H4 (cell line): ENCODE data around the gene KIF2A. TPM values are rescaled to one million over a fixed set of nuclear protein-coding genes. Genes with fewer than 3 reads are reported as not detected.

ENCODE experiments used
- DNase-seq: peaks from one replicate; pipeline ENCODE4 v3.0.0-alpha.2; 2015; ENCODE audit warnings: low spot score
- total RNA-seq: library from RNA; depleted of rRNA; stranded (reverse); fragments of >200 nt; shearing (Covaris generic); gene quantifications from 2 replicates; pipeline ENCODE4 v1.2.3, GENCODE V29; 2014; rRNA removed

Gene KIF2A
- total RNA-seq, 1 experiment from 2014 or later = 41.3 TPM

DNA sequence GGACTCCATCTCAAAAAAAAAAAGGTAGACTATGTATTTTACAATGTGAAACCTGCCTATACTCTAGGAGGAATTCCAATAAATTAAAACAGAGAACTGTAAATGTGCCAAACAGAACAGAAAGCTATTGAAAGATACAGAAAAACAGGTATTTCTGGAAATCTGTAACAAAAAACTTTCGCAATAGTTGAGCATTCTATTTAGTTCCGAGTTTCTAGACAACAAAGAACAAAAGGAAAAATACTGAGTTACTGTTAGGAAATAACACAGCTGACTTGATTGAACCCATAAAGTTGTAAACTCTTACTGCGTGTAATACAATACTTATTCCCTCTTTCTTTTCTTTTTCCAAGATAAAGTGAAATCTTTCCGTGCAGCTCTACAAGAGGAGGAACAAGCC is 79.1 kb downstream of the KIF2A start:
- no peak for DNase-seq

DNA sequence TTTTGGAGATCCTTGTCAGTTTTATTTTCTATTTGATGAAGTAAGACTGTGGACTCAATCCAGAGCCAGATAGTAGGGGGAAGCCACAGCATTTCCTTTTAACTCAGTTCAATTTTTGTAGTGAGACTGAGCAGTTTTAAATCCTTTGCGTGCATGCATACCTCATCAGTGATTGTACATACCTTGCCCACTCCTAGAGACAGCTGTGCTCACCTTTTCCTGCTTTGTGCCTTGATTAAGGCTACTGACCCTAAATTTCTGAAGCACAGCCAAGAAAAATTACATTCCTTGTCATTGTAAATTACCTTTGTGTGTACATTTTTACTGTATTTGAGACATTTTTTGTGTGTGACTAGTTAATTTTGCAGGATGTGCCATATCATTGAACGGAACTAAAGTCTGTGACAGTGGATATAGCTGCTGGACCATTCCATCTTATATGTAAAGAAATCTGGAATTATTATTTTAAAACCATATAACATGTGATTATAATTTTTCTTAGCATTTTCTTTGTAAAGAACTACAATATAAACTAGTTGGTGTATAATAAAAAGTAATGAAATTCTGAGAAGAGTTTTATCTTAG is 79.9 kb downstream of the KIF2A start:
- no peak for DNase-seq

DNA sequence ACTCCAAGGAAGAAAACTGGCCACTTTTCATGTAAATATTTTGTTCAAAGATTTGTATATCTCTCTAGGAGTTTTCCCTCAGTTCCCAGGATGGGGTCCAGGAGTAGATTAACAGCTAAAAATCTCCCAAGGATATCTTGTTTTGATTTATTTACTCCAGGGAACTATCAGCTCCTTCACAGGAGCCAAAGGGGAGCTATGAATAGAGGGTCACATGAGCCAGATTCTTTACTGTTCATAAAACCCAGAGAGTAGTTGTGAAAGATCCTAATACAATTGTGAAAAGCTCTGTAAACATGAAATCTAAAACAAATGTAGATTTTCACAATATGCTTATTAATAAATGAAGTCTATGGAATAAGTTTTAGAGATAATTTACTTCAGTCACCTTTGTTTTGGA is 80.8 kb downstream of the KIF2A start:
- DNase-seq = no peak

DNA sequence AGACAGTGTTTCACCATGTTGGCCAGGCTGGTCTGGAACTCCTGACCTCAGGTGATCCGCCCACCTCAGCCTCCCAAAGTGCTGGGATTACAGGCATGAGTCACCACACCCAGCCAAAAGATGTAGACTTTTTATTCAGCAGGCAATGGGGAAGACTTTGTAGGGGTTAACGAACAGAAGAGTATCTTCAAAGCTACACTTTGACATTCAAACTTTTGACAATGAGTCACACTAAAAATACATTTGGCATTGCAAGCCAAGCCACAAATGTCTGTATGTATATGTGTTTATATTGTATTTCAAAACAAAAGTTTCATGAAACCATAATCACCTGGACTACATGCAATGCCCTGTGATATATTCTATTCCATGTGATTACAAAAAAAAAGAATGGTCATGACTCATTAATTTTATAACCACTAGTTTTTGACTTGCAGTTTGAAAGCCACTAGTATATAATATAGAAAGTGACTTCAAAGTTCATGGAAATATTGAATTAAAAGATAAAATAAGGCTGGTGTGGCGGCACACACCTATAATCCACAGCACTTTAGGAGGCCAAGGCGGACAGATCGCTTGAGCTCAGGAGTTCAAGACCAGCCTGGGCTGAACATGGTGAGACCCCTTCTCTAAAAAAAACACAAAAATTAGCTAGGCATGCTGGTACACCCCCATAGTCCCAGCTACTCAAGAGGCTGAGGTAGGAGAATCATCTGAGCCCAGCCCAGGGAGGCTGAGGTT is 89.4 kb downstream of the KIF2A start:
- peak; percentile 39 for DNase-seq

DNA sequence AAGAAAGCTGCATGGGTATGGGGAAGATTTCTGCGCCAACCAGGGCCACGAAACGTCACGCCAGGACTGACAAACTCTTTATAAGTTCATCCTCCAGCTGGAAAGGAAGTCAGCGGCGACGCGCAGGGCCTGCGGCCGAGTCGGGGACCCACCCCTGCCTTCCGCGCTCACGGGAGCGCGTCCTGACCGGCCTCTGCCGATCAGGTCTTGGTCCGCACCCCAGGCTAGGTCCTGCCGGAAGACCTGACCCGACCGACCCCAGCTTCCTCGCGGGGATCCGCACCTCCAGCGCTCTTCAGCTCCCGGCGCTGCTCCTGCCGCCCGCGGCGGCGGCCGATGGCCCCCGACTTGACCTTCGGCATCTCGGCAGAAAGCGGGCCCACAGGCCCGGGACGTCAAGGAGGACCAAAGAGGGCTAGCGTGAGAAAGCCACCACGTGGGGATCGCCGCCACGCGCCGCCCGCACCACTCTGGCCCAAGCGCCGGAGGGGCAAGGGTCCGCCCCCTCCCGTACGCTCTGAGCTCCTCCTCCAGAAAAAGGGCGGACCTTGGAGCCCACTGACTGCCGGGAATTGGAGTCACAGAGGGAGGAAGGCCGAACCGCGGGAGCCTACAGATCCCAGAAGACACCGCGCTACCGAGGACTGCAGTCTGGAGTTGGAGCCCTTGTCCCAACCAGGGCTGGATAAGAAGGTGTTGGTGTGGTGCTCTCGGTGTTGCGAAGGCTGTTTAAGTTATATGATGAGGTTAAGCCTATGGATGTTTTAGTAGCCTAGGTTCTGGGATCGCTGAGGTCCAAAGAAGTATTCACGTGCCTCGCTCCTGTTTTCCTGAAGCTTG is 97.6 kb downstream of the KIF2A start, which contains the start of gene DIMT1:
TSS of gene DIMT1 (minus strand) at position 495 of the 840 bp plus-strand sequence. CDS start at position 362, 133 bp downstream.
- peak; percentile 94 for DNase-seq

DNA sequence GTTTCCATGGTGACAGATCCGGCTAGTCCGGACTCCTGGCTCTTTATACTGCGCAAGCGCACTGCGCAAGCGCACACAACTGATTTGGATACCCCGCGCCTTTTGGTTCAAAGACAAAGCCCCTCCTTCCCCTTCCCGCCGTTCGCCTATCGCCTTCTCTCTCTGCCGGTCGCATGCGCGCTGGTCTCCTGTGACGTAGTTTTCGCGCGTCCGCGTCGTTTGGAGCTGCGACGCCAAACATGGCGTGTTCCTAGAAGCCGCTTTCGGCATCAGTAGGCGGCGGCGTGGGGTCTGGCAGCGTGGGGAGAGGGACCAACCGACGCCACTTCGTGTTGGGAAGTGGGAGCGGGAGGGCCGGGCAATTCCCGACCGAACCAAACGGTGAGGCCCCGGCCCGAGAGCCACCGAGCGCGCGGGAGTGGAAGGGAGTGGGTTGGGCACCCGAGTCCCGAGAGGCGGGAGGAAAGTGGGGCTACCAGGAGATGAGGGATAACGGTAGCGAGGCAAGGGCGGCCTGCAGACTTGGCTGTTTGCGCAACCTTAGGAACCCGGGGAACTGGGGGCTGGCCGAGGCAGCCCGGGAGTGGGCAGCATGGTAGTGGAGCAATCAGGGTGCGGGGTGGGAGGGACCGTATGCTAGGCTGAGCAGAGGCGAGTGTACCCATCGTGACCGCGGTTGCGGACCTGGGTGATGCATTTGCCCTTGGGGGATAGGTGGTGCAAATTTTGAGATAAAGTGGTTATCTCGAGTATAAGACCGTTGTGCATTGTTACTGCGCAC is 106.7 kb downstream of the KIF2A start, which contains the start of gene IPO11:
TSS of gene IPO11 (plus strand) at position 215 of the 781 bp plus-strand sequence. CDS start 24,517 bp downstream, outside the sequence.
- peak; percentile 98 for DNase-seq

DNA sequence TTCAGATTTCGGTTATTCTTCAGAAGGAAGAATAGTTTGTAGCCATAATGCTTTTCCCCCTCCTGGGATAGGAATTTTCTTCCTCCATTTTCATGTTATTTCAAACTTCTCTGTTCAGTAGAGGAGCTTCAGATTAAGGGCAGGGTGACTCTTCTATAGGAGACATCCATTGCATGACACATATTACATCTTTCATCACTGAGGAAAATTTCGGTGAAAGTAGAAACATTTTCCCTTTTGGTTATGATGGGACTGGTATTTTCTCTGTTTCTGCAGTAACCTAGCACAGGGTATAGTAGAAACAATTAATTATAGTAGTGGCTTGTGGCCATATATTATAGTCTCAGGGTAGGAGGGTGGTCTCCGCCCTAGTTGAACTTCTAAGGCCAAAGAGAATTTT is 107.7 kb downstream of the KIF2A start:
- DNase-seq = no peak

DNA sequence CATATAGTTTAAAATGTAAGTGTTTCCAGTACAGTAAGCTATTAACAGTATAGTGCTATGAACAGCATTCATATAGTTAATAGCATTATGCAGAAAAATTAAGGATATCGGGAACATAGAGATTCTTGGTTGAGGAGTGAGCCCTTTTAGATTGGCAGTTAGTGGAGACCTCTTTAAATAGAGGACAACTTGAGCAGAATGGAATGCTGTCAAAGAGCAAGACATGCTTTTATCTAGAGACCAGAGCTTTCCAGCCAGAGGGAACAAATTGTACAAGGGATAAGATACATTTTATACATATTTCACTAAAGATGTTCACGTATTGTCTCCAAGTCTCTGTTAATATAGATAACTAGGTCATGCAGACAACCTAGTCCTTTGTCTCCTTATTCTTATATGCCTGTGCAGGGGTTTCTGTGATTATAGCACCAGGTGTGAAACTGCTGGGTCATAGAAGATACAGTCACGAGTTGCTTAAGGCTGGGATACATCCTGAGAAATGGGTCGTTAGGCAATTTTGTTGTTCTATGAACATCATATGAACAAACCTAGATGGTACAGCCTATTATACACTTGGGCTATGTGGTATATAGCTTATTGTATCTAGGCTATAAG is 112.6 kb downstream of the KIF2A start:
- no peak for DNase-seq

DNA sequence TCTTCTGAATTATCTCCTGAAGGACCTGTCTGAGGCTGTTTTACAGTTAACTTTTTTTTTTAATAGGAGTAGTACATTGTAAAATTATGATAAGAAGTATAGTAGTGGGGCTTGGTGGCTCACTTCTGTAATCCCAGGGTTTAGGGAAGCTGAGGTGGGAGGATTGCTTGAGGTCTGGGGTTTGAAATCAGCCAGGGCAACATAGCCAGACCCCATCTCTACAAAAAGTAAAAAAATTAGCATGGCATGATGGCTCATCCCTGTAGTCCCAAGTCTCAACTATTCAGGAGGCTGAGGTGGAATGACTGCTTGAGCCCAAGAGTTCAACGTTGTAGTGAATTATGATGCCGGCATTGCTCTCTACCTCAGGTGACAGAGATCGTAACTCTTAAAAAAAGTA is 113.6 kb downstream of the KIF2A start:
- DNase-seq = no peak

DNA sequence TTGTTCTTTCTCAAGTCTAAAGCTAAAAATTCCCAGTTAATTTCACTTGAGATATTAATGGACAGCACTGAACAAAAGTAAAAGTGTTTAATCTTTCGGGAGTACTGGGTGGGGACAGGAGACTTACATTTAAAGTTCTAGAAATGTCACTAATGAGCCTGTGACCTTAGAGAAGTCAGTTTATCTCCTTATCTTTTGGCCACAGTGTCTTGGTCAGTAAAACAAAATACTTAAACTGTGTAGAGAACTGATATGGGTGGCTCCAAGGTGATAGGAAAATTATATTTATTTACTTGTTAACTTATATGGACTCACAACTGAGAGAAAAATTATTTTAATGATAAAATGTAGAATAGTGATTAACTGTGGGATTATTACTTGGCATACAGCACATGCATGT is 115.4 kb downstream of the KIF2A start:
- DNase-seq = no peak

DNA sequence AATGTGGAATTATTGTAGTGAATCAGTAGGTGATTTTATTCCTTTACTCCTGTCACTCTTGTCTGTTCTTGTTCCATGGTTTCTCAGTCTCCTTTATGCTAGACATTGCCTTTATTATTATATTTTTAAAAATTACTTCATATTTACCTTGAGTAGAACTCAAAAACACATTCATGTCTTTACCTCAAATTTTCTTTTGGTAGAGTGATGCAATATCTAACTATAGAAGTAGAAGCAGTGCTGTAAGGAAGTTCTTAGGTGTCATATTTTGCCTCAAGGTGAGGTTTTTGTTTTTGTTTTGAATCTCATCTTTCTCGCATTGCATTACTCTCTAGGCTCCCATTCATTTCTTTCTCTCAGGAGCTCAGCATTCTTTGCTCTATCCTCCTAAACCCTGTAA is 118.8 kb downstream of the KIF2A start:
- no peak for DNase-seq

DNA sequence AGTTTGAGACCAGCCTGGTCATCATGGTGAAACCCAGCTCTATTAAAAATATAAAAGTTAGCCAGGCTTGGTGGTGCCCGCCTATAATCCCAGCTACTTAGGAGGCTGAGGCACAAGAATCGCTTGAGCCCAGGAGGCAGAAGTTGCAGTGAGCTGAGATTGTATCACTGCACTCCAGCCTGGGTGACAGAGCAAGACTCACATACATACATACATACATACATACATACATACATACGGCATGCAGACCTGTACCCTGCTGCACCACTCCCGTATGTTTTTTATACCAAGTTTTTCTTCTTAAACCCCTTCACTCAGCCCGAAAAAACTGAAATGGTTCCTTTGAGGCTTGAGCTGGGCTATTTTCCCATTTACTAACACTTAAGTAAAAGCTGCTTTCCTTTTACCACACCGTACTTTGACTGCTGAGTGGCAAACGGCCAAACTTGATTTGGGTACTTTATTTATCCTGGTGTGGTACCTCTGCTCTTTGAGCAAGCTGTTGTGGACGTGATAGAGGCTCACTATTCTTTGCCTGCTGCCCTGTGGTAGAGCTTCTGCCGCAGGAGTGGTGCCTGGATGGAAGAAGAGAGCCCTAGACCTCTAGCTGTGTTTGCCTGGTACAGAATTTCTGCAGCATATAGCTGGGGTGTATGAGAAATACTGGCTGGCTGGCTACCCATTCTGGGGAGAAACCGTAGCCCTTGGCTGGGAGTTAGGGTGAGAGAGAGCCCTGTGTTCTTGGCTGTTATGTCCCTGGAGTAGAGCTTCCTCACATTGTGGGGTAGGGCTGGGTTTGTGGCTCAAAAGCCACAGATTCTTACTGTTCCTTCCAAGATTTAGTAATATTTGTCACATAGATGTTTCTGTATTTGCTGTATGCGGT is 126.0 kb downstream of the KIF2A start:
- DNase-seq = no peak

DNA sequence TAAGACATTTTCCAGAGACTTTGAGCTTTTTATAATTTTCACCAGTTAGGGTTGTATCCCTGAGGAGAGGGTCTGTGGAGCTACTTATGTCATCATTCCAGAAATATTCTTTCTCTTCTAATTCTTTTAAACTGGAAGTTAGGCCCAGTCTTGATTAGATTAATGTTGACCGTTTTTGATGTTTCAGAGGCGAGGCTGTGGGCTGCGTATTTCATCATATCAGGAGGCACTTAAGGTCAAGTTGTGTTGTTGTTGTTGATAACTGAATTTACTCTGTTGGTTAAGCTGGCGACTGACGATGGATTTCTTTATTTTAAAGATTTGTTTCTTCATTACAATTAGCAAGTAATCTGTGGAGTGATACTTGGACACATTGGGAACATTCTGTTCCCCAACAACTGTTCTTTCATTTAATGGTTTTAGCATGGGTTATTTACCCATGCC is 126.6 kb downstream of the KIF2A start:
- no peak for DNase-seq

Other genes starting within 250 kb of the KIF2A start
- 41.9 and 49.9 TPM in 2 replicates for gene DIMT1, start 97.7 kb downstream of the KIF2A start, total RNA-seq
- gene IPO11, start 106.6 kb downstream of the KIF2A start, total RNA-seq = 20.0 and 24.7 TPM in 2 replicates